Fibroblast of the aortic adventitia (primary cell): Measurements from ENCODE around the gene SETBP1. TPM values are rescaled to one million over a fixed set of nuclear protein-coding genes. Genes with fewer than 3 reads are reported as not detected.
A peak's percentile ranks its signal among the peaks of the same experiment; 100 is the strongest.

Source experiments
- DNase-seq: peaks from one replicate; pipeline ENCODE4 v3.0.0-alpha.2; 2010; ENCODE audit warnings: low read depth
- H3K4me3 ChIP-seq: 2 replicates; pipeline ENCODE4 v1.5.1; 2011; ENCODE audit warnings: low read depth, mild to moderate bottlenecking, control low read depth, low read length, moderate library complexity
- CTCF ChIP-seq: IDR thresholded peaks from 2 replicates; pipeline ENCODE4 v1.5.1; 2011; ENCODE audit warnings: mild to moderate bottlenecking, low read length, control low read depth, inconsistent platforms; ENCODE audit not compliant: insufficient read depth
- total RNA-seq: library from RNA; depleted of rRNA; stranded (reverse); fragments of >200 nt; gene quantifications from 2 replicates; pipeline ENCODE4 v1.2.3, GENCODE V29; 2012; ENCODE audit warnings: low replicate concordance

SETBP1 gene
- total RNA-seq, 1 donor, result 10.5 TPM

- DNase-seq, result peak; percentile 25
- TF ChIP-seq CTCF, result no peak
- H3K4me3 ChIP-seq, result no peak overlapping the region
Observed at GRCh38 chr18:44726059-44726421, 45.4 kb downstream of the SETBP1 start.

GRCh38 chr18:44727291-44727690, 46.6 kb downstream of the SETBP1 start:
- TF ChIP-seq CTCF, result no peak
- no peak for DNase-seq
- no peak overlapping the region for H3K4me3 ChIP-seq

GRCh38 chr18:44729631-44730101, 49.0 kb downstream of the SETBP1 start:
- H3K4me3 ChIP-seq, result no peak overlapping the region
- no peak for TF ChIP-seq CTCF
- peak; percentile 75 for DNase-seq

GRCh38 chr18:44730803-44731529, 50.3 kb downstream of the SETBP1 start:
- no peak for TF ChIP-seq CTCF
- no peak overlapping the region for H3K4me3 ChIP-seq
- DNase-seq, result no peak

- no peak overlapping the region for H3K4me3 ChIP-seq
- TF ChIP-seq CTCF, result no peak
- no peak for DNase-seq
Observed at GRCh38 chr18:44731530-44732237, 51.0 kb downstream of the SETBP1 start.

- TF ChIP-seq CTCF, result no peak
- no peak for DNase-seq
- no peak overlapping the region for H3K4me3 ChIP-seq
Observed at GRCh38 chr18:44732238-44732563, 51.5 kb downstream of the SETBP1 start.

- no peak overlapping the region for H3K4me3 ChIP-seq
- no peak for TF ChIP-seq CTCF
- DNase-seq, result no peak
Observed at GRCh38 chr18:44732599-44732998, 51.9 kb downstream of the SETBP1 start.
